ENCODE data around the gene PLA2G1B.
A peak's percentile ranks its signal among the peaks of the same experiment; 100 is the strongest.

The PLA2G1B gene

DNA sequence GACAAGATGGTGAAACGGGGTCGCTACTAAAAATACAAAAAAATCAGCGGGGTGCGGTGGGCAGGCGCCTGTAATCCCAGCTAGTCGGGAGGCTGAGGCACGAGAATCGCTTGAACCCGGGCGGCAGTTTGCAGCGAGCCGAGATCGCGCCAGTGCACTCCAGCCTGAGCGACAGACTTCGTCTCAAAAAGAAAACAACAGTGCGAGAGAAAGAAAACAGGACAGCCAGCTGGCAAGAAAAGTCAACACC is 35.2 kb downstream of the PLA2G1B start:
- H3K9me3 ChIP-seq (ENCODE audit: low read length): no peaks in the 10 kb centered on the region
- no peaks in the 10 kb centered on the region for H3K27me3 ChIP-seq (ENCODE audit: insufficient read depth, low read length)
- H3K4me1 ChIP-seq (ENCODE audit: insufficient read depth, low read length): peaks cover 15% of the 10 kb centered on the region
- no peak overlapping the region for H2AFZ ChIP-seq (ENCODE audit: low read depth, low read length)
- H3K4me3 ChIP-seq (ENCODE audit: low read length): peak overlapping the region; percentile 56
- no peaks in the 10 kb centered on the region for H3K36me3 ChIP-seq (ENCODE audit: insufficient read depth, low read length)

GRCh38 chr12:120290609-120291305 is 36.8 kb downstream of the PLA2G1B start:
- peaks cover 15% of the 10 kb centered on the region for H3K4me1 ChIP-seq (ENCODE audit: insufficient read depth, low read length)
- H3K36me3 ChIP-seq (ENCODE audit: insufficient read depth, low read length): no peaks in the 10 kb centered on the region
- H3K9me3 ChIP-seq (ENCODE audit: low read length): no peaks in the 10 kb centered on the region
- H3K4me3 ChIP-seq (ENCODE audit: low read length): peak overlapping the region; percentile 6
- no peaks in the 10 kb centered on the region for H3K27me3 ChIP-seq (ENCODE audit: insufficient read depth, low read length)
- no peak overlapping the region for H2AFZ ChIP-seq (ENCODE audit: low read depth, low read length)

DNA sequence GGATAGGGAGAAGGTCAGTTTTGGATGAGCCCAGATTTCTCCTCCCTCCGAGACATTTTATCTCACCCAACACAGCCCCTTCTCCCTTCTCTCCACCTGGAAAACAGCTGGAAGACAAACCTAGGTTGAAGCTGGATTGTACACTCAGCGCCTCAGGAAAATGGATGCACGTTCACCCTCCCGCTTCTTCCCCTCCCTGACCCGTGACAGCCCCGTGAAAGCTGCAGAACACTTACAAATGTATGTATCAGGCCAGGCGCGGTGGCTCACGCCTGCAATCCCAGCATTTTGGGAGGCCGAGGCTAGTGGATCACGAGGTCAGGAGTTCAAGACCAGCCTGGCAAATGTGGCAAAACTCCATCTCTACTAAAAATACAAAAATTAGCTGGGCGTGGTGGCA is 40.1 kb downstream of the PLA2G1B start:
- Histone ChIP-seq H3K36me3 (ENCODE audit: insufficient read depth, low read length) (no peaks in the 10 kb centered on the region), H3K9me3 (ENCODE audit: low read length) (no peaks in the 10 kb centered on the region), H3K4me1 (ENCODE audit: insufficient read depth, low read length) (peaks cover 9% of the 10 kb centered on the region), H3K4me3 (ENCODE audit: low read length) (no peak overlapping the region), H2AFZ (ENCODE audit: low read depth, low read length) (no peak overlapping the region), H3K27me3 (ENCODE audit: insufficient read depth, low read length) (no peaks in the 10 kb centered on the region)

GRCh38 chr12:120286768-120287490 is 40.6 kb downstream of the PLA2G1B start:
- no peak overlapping the region for H3K4me3 ChIP-seq (ENCODE audit: low read length)
- no peaks in the 10 kb centered on the region for H3K9me3 ChIP-seq (ENCODE audit: low read length)
- no peaks in the 10 kb centered on the region for H3K36me3 ChIP-seq (ENCODE audit: insufficient read depth, low read length)
- H3K4me1 ChIP-seq (ENCODE audit: insufficient read depth, low read length): peaks cover 9% of the 10 kb centered on the region
- no peak overlapping the region for H2AFZ ChIP-seq (ENCODE audit: low read depth, low read length)
- no peaks in the 10 kb centered on the region for H3K27me3 ChIP-seq (ENCODE audit: insufficient read depth, low read length)

GRCh38 chr12:120284381-120284780 is 43.2 kb downstream of the PLA2G1B start:
- H2AFZ ChIP-seq (ENCODE audit: low read depth, low read length): no peak overlapping the region
- no peaks in the 10 kb centered on the region for H3K36me3 ChIP-seq (ENCODE audit: insufficient read depth, low read length)
- no peaks in the 10 kb centered on the region for H3K9me3 ChIP-seq (ENCODE audit: low read length)
- H3K27me3 ChIP-seq (ENCODE audit: insufficient read depth, low read length): no peaks in the 10 kb centered on the region
- no peaks in the 10 kb centered on the region for H3K4me1 ChIP-seq (ENCODE audit: insufficient read depth, low read length)
- H3K4me3 ChIP-seq (ENCODE audit: low read length): no peak overlapping the region

DNA sequence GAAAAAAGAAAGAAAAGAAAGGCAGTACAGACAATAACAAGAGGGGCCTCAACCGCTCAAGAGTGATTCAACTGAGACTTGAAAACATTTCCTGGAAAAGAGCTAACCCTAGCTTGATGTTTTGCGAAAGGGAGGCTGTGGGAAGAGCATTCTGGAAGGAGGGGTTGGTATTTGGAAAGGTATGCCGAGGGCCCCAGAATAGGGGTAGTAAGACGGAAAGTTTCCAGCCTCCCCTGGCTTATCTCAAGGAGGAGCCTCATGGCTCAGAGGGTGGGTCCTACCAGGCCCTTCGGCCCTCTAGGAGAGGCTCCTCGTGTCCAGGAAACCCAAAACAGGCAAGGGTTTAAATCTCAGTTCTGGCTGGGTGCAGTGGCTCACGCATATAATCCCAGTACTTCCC is 44.3 kb downstream of the PLA2G1B start:
- no peaks in the 10 kb centered on the region for H3K36me3 ChIP-seq (ENCODE audit: insufficient read depth, low read length)
- H3K4me3 ChIP-seq (ENCODE audit: low read length): no peak overlapping the region
- H3K27me3 ChIP-seq (ENCODE audit: insufficient read depth, low read length): no peaks in the 10 kb centered on the region
- no peaks in the 10 kb centered on the region for H3K4me1 ChIP-seq (ENCODE audit: insufficient read depth, low read length)
- H3K9me3 ChIP-seq (ENCODE audit: low read length): peaks cover 3% of the 10 kb centered on the region
- H2AFZ ChIP-seq (ENCODE audit: low read depth, low read length): no peak overlapping the region

DNA sequence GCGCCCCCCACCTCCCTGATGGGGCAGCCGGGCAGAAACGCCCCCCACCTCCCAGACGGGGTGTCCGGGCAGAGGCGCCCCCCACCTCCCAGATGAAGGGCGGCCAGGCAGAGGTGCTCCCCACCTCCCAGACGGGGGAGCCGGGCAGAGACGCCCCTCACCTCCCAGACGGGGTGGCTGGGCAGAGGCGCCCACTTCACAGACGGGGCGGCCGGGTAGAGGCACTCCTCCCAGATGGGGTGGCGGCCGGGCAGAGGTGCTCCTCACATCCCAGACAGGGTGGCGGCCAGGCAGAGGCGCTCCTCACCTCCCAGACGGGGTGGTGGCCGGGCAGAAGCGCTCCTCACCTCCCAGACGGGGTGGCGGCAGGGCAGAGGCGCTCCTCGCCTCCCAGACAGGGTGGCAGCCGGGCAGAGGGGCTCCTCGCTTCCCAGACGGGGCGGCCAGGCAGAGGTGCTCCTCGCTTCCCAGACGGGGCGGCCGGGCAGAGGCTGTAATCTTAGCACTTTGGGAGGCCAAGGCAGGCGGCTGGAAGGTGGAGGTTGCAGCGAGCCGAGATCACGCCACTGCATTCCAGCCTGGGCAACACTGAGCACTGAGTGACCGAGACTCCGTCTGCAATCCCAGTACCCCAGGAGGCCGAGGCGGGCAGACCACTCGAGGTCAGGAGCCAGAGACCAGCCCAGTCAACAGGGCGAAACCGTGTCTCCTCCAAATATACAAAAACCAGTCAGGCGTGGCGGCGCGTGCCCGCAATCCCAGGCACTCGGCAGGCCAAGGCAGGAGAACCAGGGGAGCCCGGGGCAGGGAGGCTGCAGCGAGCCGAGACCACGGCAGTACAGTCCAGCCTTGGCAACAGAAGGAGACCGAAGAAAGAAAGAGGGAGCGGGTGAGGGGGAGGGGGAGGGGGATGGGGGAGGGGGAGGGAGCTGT is 49.2 kb downstream of the PLA2G1B start:
- Histone ChIP-seq H3K27me3 (ENCODE audit: insufficient read depth, low read length) (no peaks in the 10 kb centered on the region), H2AFZ (ENCODE audit: low read depth, low read length) (no peak overlapping the region), H3K36me3 (ENCODE audit: insufficient read depth, low read length) (no peaks in the 10 kb centered on the region), H3K4me3 (ENCODE audit: low read length) (no peak overlapping the region), H3K4me1 (ENCODE audit: insufficient read depth, low read length) (no peaks in the 10 kb centered on the region), H3K9me3 (ENCODE audit: low read length) (peaks cover 3% of the 10 kb centered on the region)

GRCh38 chr12:120276734-120277133 is 50.8 kb downstream of the PLA2G1B start:
- no peaks in the 10 kb centered on the region for H3K27me3 ChIP-seq (ENCODE audit: insufficient read depth, low read length)
- peaks cover 3% of the 10 kb centered on the region for H3K9me3 ChIP-seq (ENCODE audit: low read length)
- no peaks in the 10 kb centered on the region for H3K4me1 ChIP-seq (ENCODE audit: insufficient read depth, low read length)
- H3K4me3 ChIP-seq (ENCODE audit: low read length): no peak overlapping the region
- no peak overlapping the region for H2AFZ ChIP-seq (ENCODE audit: low read depth, low read length)
- H3K36me3 ChIP-seq (ENCODE audit: insufficient read depth, low read length): no peaks in the 10 kb centered on the region
